GM03348 (cell line): ENCODE measurements around the gene ETV3.

Experiments
- DNase-seq: peaks from one replicate; pipeline ENCODE4 v3.0.0; 2012; ENCODE audit warnings: low spot score

Gene ETV3

DNA sequence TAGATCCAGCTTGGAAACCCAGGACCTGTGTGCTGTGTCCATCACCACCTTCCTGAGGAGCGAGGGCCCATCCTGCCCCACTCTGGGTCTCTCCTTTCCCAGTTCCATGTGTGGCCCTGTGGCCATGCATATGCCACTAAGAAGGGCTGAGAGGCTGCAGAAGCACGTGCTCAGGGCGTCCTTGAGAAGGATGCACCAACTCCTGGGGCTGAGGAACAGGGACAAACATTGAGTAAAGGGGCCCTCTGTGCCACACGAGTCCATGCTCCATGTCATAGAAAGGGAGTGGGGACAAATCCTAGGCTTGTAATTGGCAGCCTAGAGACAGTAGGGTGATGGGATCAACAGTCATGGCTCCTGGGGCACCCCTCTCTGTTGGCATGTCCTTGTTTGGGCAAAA lies 47.0 kb downstream of the ETV3 start:
- no peak for DNase-seq

DNA sequence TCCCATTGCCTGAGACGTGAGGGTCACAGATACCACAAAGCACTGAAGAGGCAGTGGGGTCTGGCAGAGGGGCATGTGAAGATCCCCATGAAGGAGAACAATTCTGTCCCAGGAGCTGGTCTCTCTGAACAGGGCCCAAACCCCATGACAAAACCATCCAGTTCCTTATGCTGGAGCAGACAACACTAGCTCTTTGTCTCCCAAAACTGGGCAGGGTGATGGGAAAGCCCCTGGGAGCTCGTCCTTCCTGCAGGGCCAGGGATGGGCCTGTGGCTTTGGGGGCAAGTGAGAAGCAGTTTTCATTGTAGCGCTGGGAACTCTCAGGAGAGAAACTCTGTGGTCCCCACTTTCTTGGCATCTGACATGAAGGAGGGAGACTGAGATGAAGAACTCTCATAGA lies 47.4 kb downstream of the ETV3 start:
- DNase-seq, result no peak

DNA sequence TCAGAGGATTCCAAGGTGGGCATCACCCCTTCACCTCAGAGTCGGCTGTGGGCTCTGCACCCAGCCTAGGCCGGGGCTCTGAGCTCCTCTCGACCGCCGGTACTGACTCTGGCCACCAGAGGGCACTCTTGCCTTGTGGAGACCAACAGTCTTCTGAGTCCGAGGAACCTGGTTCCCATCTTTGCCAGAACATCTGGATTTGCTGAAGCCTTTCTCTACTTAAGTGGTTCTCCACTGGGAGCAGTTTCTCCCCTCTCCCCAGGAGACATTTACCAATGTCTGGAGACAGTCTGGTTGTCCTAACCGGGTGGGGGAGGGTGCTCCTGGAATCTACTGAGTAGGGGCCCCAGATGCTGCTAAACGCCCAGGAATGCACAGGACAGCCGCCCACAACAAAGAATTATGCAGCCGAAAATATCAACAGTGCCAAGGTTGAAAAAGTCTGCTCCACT lies 48.0 kb downstream of the ETV3 start:
- peak; percentile 93 for DNase-seq

DNA sequence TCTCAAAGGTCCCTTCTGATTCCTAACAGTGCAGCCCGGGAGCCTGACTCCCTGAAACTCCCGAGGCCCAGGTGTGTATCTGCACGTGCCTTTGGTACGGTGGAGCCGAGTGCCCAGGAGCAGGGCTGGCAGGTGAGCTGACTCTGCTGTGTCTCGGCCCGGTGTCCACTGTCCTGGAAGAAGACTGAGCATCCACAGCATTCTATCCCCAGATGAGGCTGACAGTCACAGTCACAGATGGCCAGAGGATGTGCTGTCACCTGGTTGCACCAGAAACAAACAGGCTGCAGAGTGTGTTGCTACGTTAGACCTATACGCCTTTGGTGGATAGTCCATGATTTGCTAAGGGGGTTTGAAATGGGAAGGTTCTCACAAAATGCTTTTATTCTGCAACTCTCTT lies 48.4 kb downstream of the ETV3 start:
- DNase-seq, result no peak

DNA sequence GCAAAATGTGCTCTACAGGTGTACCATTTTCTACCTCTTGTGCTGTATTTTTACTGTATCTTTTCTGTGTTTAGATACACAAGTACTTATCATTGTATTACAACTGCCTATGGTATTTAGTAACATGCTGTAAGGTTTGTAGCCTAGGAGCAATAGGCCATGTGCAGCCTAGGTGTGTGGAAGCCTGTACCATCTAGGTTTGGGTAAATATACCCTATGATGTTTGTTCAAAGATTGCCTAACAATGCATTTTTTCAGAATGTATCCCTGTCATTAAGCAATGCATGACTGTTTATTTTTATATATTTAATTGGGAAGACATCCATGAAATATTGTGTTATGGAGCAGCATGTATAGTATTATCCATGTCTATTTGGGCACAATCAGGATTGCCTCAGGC lies 49.6 kb downstream of the ETV3 start:
- DNase-seq, result no peak

DNA sequence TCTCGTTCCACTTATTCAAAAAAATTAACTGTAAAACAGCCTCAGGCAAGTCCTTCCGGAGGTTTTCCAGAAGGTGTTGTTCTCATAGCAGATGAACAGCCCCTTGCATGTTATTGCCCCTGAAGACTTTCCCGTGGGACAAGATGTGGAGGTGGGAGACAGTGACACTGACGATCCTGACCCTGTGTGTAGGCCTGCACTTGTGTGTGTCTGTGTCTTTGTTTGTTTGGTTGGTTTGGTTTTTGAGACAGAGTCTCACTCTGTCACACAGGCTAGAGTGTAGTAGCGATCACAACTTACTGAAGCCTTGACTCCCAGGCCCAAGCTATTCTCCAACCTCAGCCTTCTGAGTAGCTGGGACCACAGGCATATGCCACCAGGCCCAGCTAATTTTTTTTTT lies 51.2 kb downstream of the ETV3 start:
- DNase-seq, result no peak

DNA sequence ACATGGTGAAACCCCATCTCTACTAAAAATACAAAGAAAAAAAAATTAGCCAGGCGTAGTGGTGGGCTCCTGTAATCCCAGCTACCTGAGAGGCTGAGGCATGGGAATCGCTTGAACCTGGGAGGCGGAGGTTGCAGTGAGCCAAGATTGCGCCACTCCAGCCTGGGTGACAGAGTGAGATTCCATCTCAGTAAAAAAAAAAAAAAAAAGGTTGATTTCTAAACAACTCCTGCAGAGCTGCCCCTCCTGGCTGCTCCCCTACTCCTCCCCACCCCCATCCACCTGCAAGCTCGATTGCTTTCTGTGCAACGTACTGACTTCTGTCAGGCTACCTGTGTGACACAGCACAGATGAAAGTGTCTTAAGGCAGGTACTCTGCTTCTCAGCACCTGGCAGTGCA lies 51.9 kb downstream of the ETV3 start:
- DNase-seq, result no peak

DNA sequence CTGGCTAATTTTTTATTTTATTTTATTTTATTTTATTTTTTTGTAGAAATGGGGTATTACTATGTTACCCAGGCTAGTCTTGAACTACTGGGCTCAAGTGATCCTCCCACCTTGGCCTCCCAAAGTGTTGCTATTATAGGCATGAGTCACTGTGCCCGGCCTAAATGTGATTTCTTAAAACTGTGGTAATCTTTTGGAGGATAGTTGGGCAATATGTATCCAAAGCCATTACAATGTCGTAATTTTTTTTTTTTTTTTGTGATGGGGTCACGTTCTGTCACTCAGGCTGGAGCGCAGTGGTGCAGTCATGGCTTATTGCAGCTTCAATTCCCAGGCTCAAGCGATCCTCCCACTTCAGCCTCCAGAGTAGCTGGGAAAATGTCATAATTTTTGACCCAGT lies 52.8 kb downstream of the ETV3 start:
- no peak for DNase-seq

DNA sequence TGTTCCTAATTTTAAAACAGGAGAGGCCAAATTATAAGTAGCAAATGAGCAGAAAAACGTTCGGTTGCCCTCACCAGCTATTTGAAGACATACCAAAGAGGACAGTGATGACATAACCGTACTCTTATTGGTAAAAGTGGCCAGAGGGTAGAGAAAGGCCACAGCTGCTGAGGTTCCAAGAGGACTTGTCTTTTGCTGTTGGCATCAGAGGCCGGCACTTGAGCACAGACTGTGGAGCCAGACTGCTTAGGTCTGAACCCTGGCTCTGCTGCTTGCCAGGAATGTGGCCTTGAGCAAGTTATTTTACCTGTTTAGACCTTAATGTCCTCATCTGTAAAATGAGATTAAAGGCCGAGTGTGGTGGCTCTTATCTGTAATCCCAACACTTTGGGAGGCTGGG lies 53.5 kb downstream of the ETV3 start:
- no peak for DNase-seq

DNA sequence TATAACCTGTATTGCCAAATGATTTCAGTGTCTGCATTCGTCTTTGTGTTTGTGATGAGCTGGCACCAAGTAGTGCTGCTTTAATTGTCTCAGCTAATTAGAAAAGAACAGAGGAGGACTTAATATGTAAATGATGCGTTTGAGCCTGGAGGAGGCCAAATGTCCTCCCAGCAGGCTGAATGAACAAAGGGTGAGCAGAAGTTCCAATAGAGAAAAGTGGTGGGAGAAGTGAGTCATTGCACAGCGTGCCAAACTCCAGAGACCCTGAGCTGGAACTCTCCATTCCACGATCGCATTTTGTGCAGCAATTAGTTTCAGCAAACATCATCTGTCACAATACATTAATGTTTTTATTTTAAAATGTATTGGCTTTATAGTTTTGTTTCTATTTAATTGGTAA lies 56.5 kb downstream of the ETV3 start:
- DNase-seq, result no peak

DNA sequence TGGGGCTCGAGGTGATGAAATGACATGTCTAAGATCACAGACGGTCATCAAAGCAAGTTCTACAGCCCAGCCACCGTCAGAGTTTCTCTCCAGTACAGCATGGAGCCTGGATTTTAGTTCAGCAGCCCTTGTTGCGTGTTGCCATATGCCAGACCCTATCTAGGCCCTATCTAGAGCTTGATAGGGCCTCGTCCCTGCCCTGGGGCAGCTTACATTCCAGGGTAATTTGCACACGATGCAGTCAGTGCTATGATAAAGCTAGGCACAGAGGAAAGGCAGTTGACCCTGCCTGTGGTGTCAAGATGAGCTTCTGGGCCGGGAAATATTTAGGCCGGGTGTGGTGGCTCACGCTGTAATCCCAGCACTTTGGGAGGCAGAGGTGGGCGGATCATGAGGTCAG lies 57.5 kb downstream of the ETV3 start:
- DNase-seq, result no peak

DNA sequence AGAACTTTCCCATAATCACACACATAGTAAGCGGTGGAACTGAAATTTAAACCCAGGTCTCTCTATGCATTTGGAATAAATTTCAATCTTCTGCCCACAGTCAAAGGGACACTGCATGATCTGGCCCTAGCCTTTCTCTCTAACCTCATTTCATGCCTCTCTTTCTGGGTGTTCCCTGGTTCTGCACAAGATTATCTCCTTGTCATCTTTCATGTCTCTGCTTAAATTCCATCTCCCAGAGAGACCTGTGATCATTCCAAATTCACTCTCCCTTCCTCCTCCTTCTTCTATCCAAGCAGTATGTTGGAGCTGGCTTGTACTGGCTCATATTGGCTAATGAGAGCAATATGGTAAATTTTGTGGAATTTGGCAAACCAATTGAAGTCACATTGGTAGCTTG lies 60.8 kb downstream of the ETV3 start:
- DNase-seq, result no peak

DNA sequence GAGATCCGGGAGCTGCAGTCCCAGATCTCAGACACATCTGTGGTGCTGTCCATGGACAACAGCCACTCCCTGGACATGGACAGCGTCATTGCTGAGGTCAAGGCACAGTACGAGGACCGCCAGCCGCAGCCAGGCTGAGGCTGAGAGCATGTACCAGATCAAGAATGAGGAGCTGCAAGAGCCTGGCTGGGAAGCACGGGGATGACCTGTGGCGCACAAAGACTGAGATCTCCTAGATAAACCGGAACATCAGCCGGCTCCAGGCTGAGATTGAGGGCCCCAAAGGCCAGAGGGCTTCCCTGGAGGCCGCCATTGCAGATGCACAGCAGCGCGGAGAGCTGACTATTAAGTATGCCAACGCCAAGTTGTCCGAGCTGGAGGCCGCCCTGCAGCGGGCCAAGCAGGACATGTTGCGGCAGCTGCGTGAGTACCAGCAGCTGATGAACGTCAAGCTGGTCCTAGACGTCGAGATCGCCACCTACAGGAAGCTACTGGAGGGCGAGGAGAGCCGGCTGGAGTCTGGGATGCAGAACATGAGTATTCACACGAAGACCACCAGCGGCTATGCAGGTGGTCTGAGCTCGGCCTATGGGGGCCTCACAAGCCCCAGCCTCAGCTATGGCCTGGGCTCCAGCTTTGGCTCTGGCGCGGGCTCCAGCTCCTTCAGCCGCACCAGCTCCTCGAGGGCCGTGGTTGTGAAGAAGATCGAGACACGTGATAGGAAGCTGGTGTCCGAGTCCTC lies 64.1 kb downstream of the ETV3 start:
- peak; percentile 84 for DNase-seq
